ENCODE data around the gene SEC14L5. TPM values are rescaled to one million over a fixed set of nuclear protein-coding genes. Genes with fewer than 3 reads are reported as not detected.
A peak's percentile ranks its signal among the peaks of the same experiment; 100 is the strongest.
"Not testable (repeated sequence)": the region's sequence is repeated elsewhere in the genome, so short reads cannot be mapped to it uniquely, and the experiment has no call there.

Gene SEC14L5
- total RNA-seq, 1 experiment from 2014 or later: 2.3 TPM

DNA sequence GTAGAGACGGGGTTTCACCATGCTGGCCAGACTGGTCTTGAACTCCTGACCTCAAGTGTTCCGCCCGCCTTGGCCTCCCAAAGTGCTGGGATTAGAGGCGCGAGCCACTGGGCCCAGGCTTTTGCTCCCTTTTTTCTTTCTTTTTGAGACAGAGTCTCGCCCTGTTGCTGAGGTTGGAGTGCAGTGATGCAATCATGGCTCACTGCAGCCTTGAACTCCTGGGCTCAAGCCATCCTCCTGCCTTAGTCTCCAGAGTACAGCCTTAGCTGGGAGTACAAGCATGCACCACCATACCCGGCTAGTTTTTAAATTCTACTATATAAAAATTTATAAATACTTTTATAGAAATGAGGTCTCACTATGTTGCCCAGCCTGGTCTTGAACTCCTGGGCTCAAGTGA lies 5.4 kb downstream of the SEC14L5 start:
- CTCF ChIA-PET: interaction anchor here (0.9 kb wide), 1 partner anchor 61 kb away, joined by 3 read pairs; no protein-coding TSS in a partner anchor
- not testable (repeated sequence) for H3K36me3 Mint-ChIP-seq; H3K9me3 Mint-ChIP-seq; H3K27me3 Mint-ChIP-seq (ENCODE audit: low read depth); DNase-seq (ENCODE audit: low spot score); ATAC-seq; H3K4me3 Mint-ChIP-seq; H3K27ac Mint-ChIP-seq
- POLR2A ChIA-PET: interaction anchor here (1.4 kb wide), 1 partner anchor 62 kb away, joined by 3 read pairs; no protein-coding TSS in a partner anchor
- peaks cover 14% of the 10 kb centered on the region for H3K4me1 Mint-ChIP-seq
- TF ChIP-seq GABPB1 (CRISPR knock-in tag; IDR thresholded peaks at IDR 0.05): peak; percentile 34; the same call in 1 of the 2 replicates

DNA sequence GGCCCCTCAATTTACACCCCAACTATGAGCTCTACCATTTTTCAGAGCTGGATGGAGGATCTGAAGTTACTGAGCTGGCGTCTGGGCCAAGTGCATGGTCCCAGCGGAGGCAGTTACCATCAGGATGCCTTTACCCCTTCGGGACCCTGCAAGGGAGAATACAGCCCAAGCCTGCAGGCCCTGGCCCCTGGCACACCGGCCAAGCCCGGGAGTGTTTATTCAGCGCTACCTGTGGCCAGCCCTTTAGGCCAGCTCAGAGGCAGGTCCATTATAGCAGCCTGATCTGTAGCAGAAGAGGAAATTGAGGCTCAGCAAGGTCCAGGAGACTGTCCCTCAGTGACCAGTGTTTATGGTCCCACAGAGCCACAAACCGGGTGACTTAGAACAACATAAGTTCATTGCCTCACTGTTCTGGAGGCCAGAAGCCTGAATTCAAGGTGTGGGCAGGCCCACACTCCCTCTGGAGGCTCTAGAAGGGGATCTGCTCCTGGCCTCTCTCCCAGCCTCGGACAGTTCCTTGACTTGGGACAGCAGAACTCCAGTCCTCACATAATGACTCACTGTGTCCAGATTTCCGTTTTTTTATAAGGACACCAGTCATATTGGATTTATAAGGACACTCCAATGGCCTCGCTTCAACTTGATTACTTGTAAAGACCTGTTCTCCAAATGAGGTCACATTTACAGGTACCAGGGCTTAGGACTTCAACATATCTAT lies 8.8 kb downstream of the SEC14L5 start:
- no peaks in the 10 kb centered on the region for H3K36me3 Mint-ChIP-seq
- ATAC-seq (no peak), DNase-seq (ENCODE audit: low spot score) (no peak)
- H3K9me3 Mint-ChIP-seq: no peaks in the 10 kb centered on the region
- no peak overlapping the region for H3K27ac Mint-ChIP-seq
- peaks cover 32% of the 10 kb centered on the region for H3K4me1 Mint-ChIP-seq
- no peak overlapping the region for H3K4me3 Mint-ChIP-seq
- TF ChIP-seq ATF2 (CRISPR knock-in tag; IDR thresholded peaks at IDR 0.05; ENCODE audit: borderline replicate concordance, low read depth) (no peak), FOXJ3 (CRISPR knock-in tag; IDR thresholded peaks at IDR 0.05; ENCODE audit: borderline replicate concordance) (no peak), AFF4 (CRISPR knock-in tag; IDR thresholded peaks at IDR 0.05; ENCODE audit: borderline replicate concordance) (no peak), GTF2I (CRISPR knock-in tag; conservative IDR thresholded peaks at IDR 0.05) (no peak), KAT7 (CRISPR knock-in tag; IDR thresholded peaks at IDR 0.05; ENCODE audit: borderline replicate concordance) (no peak), ZNF423 (CRISPR knock-in tag; IDR thresholded peaks at IDR 0.05) (no peak), ESRRA (CRISPR knock-in tag; IDR thresholded peaks at IDR 0.05; ENCODE audit: borderline replicate concordance) (no peak), SOX15 (CRISPR knock-in tag; IDR thresholded peaks at IDR 0.05) (no peak), EMX1 (CRISPR knock-in tag; IDR thresholded peaks at IDR 0.05) (no peak), HMGA2 (CRISPR knock-in tag; IDR thresholded peaks at IDR 0.05) (no peak), PRDM15 (CRISPR knock-in tag; IDR thresholded peaks at IDR 0.05) (no peak), MLX (CRISPR knock-in tag; IDR thresholded peaks at IDR 0.05) (no peak), CREM (CRISPR knock-in tag; IDR thresholded peaks at IDR 0.05) (no peak), ZBTB21 (CRISPR knock-in tag; IDR thresholded peaks at IDR 0.05; ENCODE audit: borderline replicate concordance) (no peak), TCF7 (CRISPR knock-in tag; IDR thresholded peaks at IDR 0.05; ENCODE audit: low read depth) (no peak), USF1 (CRISPR knock-in tag; IDR thresholded peaks at IDR 0.05) (no peak), AR (CRISPR knock-in tag; IDR thresholded peaks at IDR 0.05) (no peak)
- ChIA-PET POLR2A (no interaction called here), CTCF (interaction anchor here (0.6 to 1.4 kb wide), 2 partner anchors 7 to 9 kb away, joined by 4 to 6 read pairs; partner anchors contain the start of gene SEC14L5)
- no peaks in the 10 kb centered on the region for H3K27me3 Mint-ChIP-seq (ENCODE audit: low read depth)

- peak overlapping the region; percentile 43 for H3K4me3 Mint-ChIP-seq
- peaks cover 30% of the 10 kb centered on the region for H3K4me1 Mint-ChIP-seq
- not testable (repeated sequence) for ATAC-seq; H3K9me3 Mint-ChIP-seq; H3K36me3 Mint-ChIP-seq; H3K27me3 Mint-ChIP-seq (ENCODE audit: low read depth); DNase-seq (ENCODE audit: low spot score)
- POLR2A ChIA-PET: interaction anchor here (1.9 kb wide), 1 partner anchor 10 kb away, joined by 6 read pairs; the partner anchor contains the start of gene SEC14L5
- peak overlapping the region; percentile 94 for H3K27ac Mint-ChIP-seq
- CTCF ChIA-PET: interaction anchor here (1.5 to 3.3 kb wide), 3 partner anchors 10 to 116 kb away, joined by 3 to 18 read pairs (median 8); partner anchors contain the start of gene SEC14L5
Observed at GRCh38 chr16:4968278-4968677, 10.1 kb downstream of the SEC14L5 start.
